Gastrocnemius medialis (tissue), 4 donors: ENCODE data around the gene FDXACB1.

ENCODE experiments used
- POLR2A ChIP-seq, 2 donors: fragments of 450-650 bp; IDR thresholded peaks; one replicate each; pipeline ENCODE4 v1.6.1; 2017; ENCODE audit warnings: antibody characterized with exemption in 2 of 2, mild to moderate bottlenecking in 2 of 2, moderate library complexity in 2 of 2
- TF ChIP-seq, protein P1 (sequence below), 5 experiments: fragments of 450-650 bp in 3 of 5; fragments of 200-600 bp in 2 of 5; sonication (generic) in 2 of 5; IDR thresholded peaks in 4 of 5; conservative IDR thresholded peaks in 1 of 5; 1 replicate in 4 of 5; 2 replicates in 1 of 5; pipeline ENCODE4 v1.5.1; 2016 to 2019; ENCODE audit warnings: antibody characterized with exemption in 5 of 5, mild to moderate bottlenecking in 3 of 5, moderate library complexity in 3 of 5

DNA sequence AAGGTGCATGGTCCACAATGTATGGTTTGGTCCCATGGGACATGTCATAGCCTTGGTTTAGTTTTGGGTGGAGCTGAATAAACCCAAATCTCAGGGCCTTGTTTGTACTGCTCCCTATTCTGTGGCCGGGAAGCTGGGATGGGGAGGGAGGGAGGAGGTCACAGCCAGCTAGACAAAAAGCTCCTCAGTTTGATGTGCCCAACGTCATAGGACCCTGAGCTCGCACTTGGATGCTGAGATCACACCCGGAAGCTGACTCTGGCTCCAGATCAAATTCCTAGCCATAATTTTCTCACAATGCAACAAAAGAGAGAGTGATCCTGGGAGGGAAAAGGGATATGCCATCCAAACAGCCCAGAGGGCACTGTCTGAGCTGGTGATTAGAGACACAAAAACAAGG, 35.0 kb upstream of the FDXACB1 start:
- TF ChIP-seq, protein P1, sequence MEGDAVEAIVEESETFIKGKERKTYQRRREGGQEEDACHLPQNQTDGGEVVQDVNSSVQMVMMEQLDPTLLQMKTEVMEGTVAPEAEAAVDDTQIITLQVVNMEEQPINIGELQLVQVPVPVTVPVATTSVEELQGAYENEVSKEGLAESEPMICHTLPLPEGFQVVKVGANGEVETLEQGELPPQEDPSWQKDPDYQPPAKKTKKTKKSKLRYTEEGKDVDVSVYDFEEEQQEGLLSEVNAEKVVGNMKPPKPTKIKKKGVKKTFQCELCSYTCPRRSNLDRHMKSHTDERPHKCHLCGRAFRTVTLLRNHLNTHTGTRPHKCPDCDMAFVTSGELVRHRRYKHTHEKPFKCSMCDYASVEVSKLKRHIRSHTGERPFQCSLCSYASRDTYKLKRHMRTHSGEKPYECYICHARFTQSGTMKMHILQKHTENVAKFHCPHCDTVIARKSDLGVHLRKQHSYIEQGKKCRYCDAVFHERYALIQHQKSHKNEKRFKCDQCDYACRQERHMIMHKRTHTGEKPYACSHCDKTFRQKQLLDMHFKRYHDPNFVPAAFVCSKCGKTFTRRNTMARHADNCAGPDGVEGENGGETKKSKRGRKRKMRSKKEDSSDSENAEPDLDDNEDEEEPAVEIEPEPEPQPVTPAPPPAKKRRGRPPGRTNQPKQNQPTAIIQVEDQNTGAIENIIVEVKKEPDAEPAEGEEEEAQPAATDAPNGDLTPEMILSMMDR (IDR thresholded peaks at IDR 0.05 in 4 of 5, conservative IDR thresholded peaks at IDR 0.05 in 1 of 5): no peak
- TF ChIP-seq POLR2A (IDR thresholded peaks at IDR 0.05): no peak
